Ishikawa (cell line): ENCODE results near the gene SCTR.

ENCODE experiments used
- CEBPB ChIP-seq: IDR thresholded peaks from 2 replicates; pipeline ENCODE4 v1.6.1; 2012
- CREB1 ChIP-seq: IDR thresholded peaks from 2 replicates; pipeline ENCODE4 v1.6.1; 2012; ENCODE audit warnings: low read depth
- EGR1 ChIP-seq: IDR thresholded peaks from 2 replicates; pipeline ENCODE4 v1.6.1; 2012
- EP300 ChIP-seq: IDR thresholded peaks from 2 replicates; pipeline ENCODE4 v1.6.1; 2012; ENCODE audit warnings: borderline replicate concordance
- FOXM1 ChIP-seq: IDR thresholded peaks from 2 replicates; pipeline ENCODE4 v1.6.1; 2012; ENCODE audit warnings: low read depth, borderline replicate concordance
- MAX ChIP-seq: IDR thresholded peaks from 2 replicates; pipeline ENCODE4 v1.6.1; 2012
- NFIC ChIP-seq: IDR thresholded peaks from 2 replicates; pipeline ENCODE4 v1.6.1; 2012
- RAD21 ChIP-seq: IDR thresholded peaks from 2 replicates; pipeline ENCODE4 v1.6.1; 2012; ENCODE audit warnings: low read depth
- REST ChIP-seq: IDR thresholded peaks from 2 replicates; pipeline ENCODE4 v1.6.1; 2012; ENCODE audit warnings: low read depth, mild to moderate bottlenecking
- TAF1 ChIP-seq: IDR thresholded peaks from 2 replicates; pipeline ENCODE4 v1.6.1; 2012; ENCODE audit warnings: low read depth, mild to moderate bottlenecking
- TCF12 ChIP-seq: IDR thresholded peaks from 2 replicates; pipeline ENCODE4 v1.6.1; 2012; ENCODE audit warnings: low read depth
- TEAD4 ChIP-seq: IDR thresholded peaks from 2 replicates; pipeline ENCODE4 v1.6.1; 2012
- USF1 ChIP-seq: IDR thresholded peaks from 2 replicates; pipeline ENCODE4 v1.6.1; 2012
- YY1 ChIP-seq: IDR thresholded peaks from 2 replicates; pipeline ENCODE4 v1.6.1; 2012; ENCODE audit warnings: low read depth
- ZBTB7A ChIP-seq: IDR thresholded peaks from 2 replicates; pipeline ENCODE4 v1.6.1; 2012; ENCODE audit warnings: low read depth

SCTR gene

GRCh38 chr2:119423108-119423444 is 101.2 kb downstream of the SCTR start:
- TF ChIP-seq RAD21 (no peak), CEBPB (no peak), USF1 (no peak), MAX (no peak), TEAD4 (no peak), YY1 (no peak), TCF12 (no peak), EGR1 (no peak), FOXM1 (no peak), CREB1 (no peak), EP300 (no peak), TAF1 (no peak), REST (no peak)

- TF ChIP-seq ZBTB7A (no peak), YY1 (no peak), MAX (no peak), EGR1 (no peak), FOXM1 (no peak), USF1 (no peak), TCF12 (no peak), CREB1 (no peak), CEBPB (no peak), EP300 (no peak), REST (no peak)
Measured at GRCh38 chr2:119422360-119423107, 101.7 kb downstream of the SCTR start.

GRCh38 chr2:119421741-119422140 is 102.5 kb downstream of the SCTR start:
- TF ChIP-seq EGR1 (no peak), ZBTB7A (no peak)

- TF ChIP-seq FOXM1 (no peak), CEBPB (no peak), RAD21 (no peak), NFIC (no peak)
Measured at GRCh38 chr2:119421304-119421703, 103.0 kb downstream of the SCTR start.

- no peak for TF ChIP-seq CREB1
- TF ChIP-seq EGR1: no peak
- no peak for TF ChIP-seq EP300
- no peak for TF ChIP-seq ZBTB7A
- TF ChIP-seq CEBPB: no peak
- TF ChIP-seq FOXM1: no peak
- no peak for TF ChIP-seq TAF1
- TF ChIP-seq RAD21: no peak
- no peak for TF ChIP-seq MAX
- TF ChIP-seq REST: no peak
- TF ChIP-seq NFIC: no peak
- TF ChIP-seq YY1: no peak
- TF ChIP-seq TCF12: no peak
Measured at GRCh38 chr2:119419803-119420508, 104.3 kb downstream of the SCTR start.
